Measurements from ENCODE around the gene NAXE.

Gene NAXE

DNA sequence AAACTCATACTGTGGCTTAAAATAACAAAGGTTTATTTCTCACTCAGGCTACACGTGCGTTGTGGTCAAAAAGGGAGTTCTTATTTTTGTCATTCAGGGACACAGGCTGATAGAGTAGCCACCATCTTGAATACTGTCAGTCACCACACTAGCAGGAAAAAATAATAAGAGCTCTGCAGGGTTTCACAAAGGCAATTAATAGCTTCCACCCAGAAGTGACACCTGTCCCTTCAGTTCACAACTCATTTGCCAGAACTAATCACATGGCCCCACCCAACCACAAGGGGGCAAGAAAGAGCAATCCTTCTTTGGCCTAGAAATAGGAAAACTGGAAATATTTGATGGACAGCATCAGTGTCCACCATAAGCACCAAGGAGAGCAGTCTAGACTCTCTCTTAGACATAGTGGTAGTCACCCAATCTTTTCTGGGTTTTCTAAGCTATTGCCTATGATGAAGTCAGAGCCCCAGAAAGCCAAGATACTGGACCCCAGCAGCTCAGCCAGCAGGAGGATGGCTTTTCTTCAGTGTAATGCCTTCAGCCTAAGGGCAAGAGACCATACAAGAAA lies 35.8 kb downstream of the NAXE start:
- TF ChIP-seq ZBTB7A (IDR thresholded peaks at IDR 0.05; ENCODE audit: low read depth) (no peak), EGR1 (IDR thresholded peaks at IDR 0.05) (no peak), CEBPB (IDR thresholded peaks at IDR 0.05) (no peak), FOXM1 (IDR thresholded peaks at IDR 0.05; ENCODE audit: borderline replicate concordance, low read depth) (no peak), TEAD4 (IDR thresholded peaks at IDR 0.05) (no peak), EP300 (IDR thresholded peaks at IDR 0.05; ENCODE audit: borderline replicate concordance) (no peak), RAD21 (IDR thresholded peaks at IDR 0.05; ENCODE audit: low read depth) (peak; percentile 61), TCF12 (IDR thresholded peaks at IDR 0.05; ENCODE audit: low read depth) (no peak), NFIC (IDR thresholded peaks at IDR 0.05) (no peak), USF1 (IDR thresholded peaks at IDR 0.05) (peak; percentile 48; the same call in 1 of the 2 replicates), TAF1 (IDR thresholded peaks at IDR 0.05; ENCODE audit: low read depth) (no peak), CREB1 (IDR thresholded peaks at IDR 0.05; ENCODE audit: low read depth) (no peak)
- TF ChIP-seq, protein P1, sequence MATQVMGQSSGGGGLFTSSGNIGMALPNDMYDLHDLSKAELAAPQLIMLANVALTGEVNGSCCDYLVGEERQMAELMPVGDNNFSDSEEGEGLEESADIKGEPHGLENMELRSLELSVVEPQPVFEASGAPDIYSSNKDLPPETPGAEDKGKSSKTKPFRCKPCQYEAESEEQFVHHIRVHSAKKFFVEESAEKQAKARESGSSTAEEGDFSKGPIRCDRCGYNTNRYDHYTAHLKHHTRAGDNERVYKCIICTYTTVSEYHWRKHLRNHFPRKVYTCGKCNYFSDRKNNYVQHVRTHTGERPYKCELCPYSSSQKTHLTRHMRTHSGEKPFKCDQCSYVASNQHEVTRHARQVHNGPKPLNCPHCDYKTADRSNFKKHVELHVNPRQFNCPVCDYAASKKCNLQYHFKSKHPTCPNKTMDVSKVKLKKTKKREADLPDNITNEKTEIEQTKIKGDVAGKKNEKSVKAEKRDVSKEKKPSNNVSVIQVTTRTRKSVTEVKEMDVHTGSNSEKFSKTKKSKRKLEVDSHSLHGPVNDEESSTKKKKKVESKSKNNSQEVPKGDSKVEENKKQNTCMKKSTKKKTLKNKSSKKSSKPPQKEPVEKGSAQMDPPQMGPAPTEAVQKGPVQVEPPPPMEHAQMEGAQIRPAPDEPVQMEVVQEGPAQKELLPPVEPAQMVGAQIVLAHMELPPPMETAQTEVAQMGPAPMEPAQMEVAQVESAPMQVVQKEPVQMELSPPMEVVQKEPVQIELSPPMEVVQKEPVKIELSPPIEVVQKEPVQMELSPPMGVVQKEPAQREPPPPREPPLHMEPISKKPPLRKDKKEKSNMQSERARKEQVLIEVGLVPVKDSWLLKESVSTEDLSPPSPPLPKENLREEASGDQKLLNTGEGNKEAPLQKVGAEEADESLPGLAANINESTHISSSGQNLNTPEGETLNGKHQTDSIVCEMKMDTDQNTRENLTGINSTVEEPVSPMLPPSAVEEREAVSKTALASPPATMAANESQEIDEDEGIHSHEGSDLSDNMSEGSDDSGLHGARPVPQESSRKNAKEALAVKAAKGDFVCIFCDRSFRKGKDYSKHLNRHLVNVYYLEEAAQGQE (IDR thresholded peaks at IDR 0.05; ENCODE audit: low read depth), result peak; percentile 75

DNA sequence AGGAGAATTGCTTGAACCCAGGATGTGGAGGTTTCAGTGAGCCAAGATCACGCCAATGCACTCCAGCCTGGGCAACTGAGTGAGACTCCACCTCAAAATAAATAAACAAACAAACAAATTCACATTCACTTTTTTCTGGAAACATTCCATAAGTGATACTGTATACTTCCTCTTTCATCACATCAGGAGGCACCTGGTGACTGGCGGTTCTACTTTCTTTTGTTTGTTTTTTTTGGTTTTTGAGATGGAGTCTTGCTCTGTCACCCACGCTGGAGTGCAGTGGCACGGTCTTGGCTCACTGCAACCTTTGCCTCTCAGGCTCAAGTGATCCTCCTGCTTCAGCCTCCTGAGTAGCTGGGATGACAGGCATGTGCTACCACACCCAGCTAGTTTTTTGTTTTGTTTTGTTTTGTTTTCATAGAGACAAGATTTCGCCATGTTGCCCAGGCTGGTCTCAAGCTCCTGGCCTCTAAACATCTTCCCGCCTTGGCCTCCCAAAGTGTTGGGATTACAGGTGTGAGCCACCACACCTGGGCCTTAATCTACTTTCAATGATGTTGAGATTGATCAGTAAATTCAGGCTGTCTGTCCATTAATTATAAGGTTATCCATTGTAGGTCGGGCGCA lies 38.4 kb downstream of the NAXE start:
- TF ChIP-seq EP300 (IDR thresholded peaks at IDR 0.05; ENCODE audit: borderline replicate concordance), result no peak
- no peak for TF ChIP-seq EGR1 (IDR thresholded peaks at IDR 0.05)
- no peak for TF ChIP-seq MAX (IDR thresholded peaks at IDR 0.05)
- TF ChIP-seq RAD21 (IDR thresholded peaks at IDR 0.05; ENCODE audit: low read depth), result no peak
- TF ChIP-seq TEAD4 (IDR thresholded peaks at IDR 0.05), result no peak
- no peak for TF ChIP-seq TCF12 (IDR thresholded peaks at IDR 0.05; ENCODE audit: low read depth)
- TF ChIP-seq CREB1 (IDR thresholded peaks at IDR 0.05; ENCODE audit: low read depth), result no peak
- TF ChIP-seq ZBTB7A (IDR thresholded peaks at IDR 0.05; ENCODE audit: low read depth), result no peak
- TF ChIP-seq YY1 (IDR thresholded peaks at IDR 0.05; ENCODE audit: low read depth), result no peak
- TF ChIP-seq, protein P1 (IDR thresholded peaks at IDR 0.05; ENCODE audit: low read depth), result no peak
- no peak for TF ChIP-seq CEBPB (IDR thresholded peaks at IDR 0.05)
- no peak for TF ChIP-seq USF1 (IDR thresholded peaks at IDR 0.05)
- TF ChIP-seq NFIC (IDR thresholded peaks at IDR 0.05), result no peak
- no peak for TF ChIP-seq FOXM1 (IDR thresholded peaks at IDR 0.05; ENCODE audit: borderline replicate concordance, low read depth)
- TF ChIP-seq TAF1 (IDR thresholded peaks at IDR 0.05; ENCODE audit: low read depth), result no peak

GRCh38 chr1:156632355-156632754 lies 40.8 kb downstream of the NAXE start:
- no peak for TF ChIP-seq CREB1 (IDR thresholded peaks at IDR 0.05; ENCODE audit: low read depth)
- TF ChIP-seq YY1 (IDR thresholded peaks at IDR 0.05; ENCODE audit: low read depth), result no peak
- TF ChIP-seq MAX (IDR thresholded peaks at IDR 0.05), result no peak
- TF ChIP-seq ZBTB7A (IDR thresholded peaks at IDR 0.05; ENCODE audit: low read depth), result no peak
- TF ChIP-seq NFIC (IDR thresholded peaks at IDR 0.05), result no peak
- no peak for TF ChIP-seq EGR1 (IDR thresholded peaks at IDR 0.05)
- TF ChIP-seq TEAD4 (IDR thresholded peaks at IDR 0.05), result no peak
- TF ChIP-seq USF1 (IDR thresholded peaks at IDR 0.05), result no peak
- no peak for TF ChIP-seq FOXM1 (IDR thresholded peaks at IDR 0.05; ENCODE audit: borderline replicate concordance, low read depth)
- no peak for TF ChIP-seq RAD21 (IDR thresholded peaks at IDR 0.05; ENCODE audit: low read depth)
- no peak for TF ChIP-seq TCF12 (IDR thresholded peaks at IDR 0.05; ENCODE audit: low read depth)
- TF ChIP-seq, protein P1 (IDR thresholded peaks at IDR 0.05; ENCODE audit: low read depth), result no peak
- TF ChIP-seq EP300 (IDR thresholded peaks at IDR 0.05; ENCODE audit: borderline replicate concordance), result no peak
- no peak for TF ChIP-seq TAF1 (IDR thresholded peaks at IDR 0.05; ENCODE audit: low read depth)
- TF ChIP-seq CEBPB (IDR thresholded peaks at IDR 0.05), result no peak
